Gastroesophageal sphincter (tissue), 3 donors: ENCODE measurements around the gene C3orf20.

Experiments
- CTCF ChIP-seq, 4 experiments: fragments of 200-600 bp in 2 of 4; fragments of 450-650 bp in 2 of 4; sonication (generic) in 1 of 4; IDR thresholded peaks; one replicate each; pipeline ENCODE4 v1.5.1; 2017 to 2019; ENCODE audit warnings: antibody characterized with exemption in 4 of 4, mild to moderate bottlenecking in 2 of 4, moderate library complexity in 2 of 4
- POLR2A ChIP-seq, 2 donors: fragments of 450-650 bp; IDR thresholded peaks; one replicate each; pipeline ENCODE4 v1.6.1; 2017; ENCODE audit warnings: antibody characterized with exemption in 2 of 2, mild to moderate bottlenecking in 2 of 2, moderate library complexity in 1 of 2
- POLR2AphosphoS5 ChIP-seq: sonication (generic); formaldehyde crosslinking; IDR thresholded peaks from one replicate; pipeline ENCODE4 v1.6.1; 2017; ENCODE audit warnings: antibody characterized with exemption

GRCh38 chr3:14810801-14811661, 136.1 kb downstream of the C3orf20 start:
- TF ChIP-seq CTCF (IDR thresholded peaks at IDR 0.05) (no peak), POLR2AphosphoS5 (no peak), POLR2A (IDR thresholded peaks at IDR 0.05) (no peak)
